Large intestine (tissue), 12 donors: ENCODE data around the gene AATK. TPM values are rescaled to one million over a fixed set of nuclear protein-coding genes. Genes with fewer than 3 reads are reported as not detected.

Experiments
- DNase-seq, 2 donors: peaks; one replicate each; pipeline versions ENCODE4 v3.0.0 to v3.0.0-alpha.2; 2013
- H3K27ac ChIP-seq: one replicate; pipeline ENCODE4 v1.5.1; 2013; ENCODE audit warnings: low read length
- H3K27me3 ChIP-seq: 2 replicates; pipeline ENCODE4 v1.6.1; 2013; ENCODE audit warnings: low read length; ENCODE audit not compliant: control insufficient read depth, insufficient read depth
- H3K36me3 ChIP-seq: 2 replicates; pipeline ENCODE4 v1.6.1; 2013; ENCODE audit warnings: low read length; ENCODE audit not compliant: control insufficient read depth, insufficient read depth
- H3K4me1 ChIP-seq: one replicate; pipeline ENCODE4 v1.6.1; 2013; ENCODE audit warnings: low read length; ENCODE audit not compliant: control insufficient read depth, insufficient read depth
- H3K4me3 ChIP-seq: one replicate; pipeline ENCODE4 v1.5.1; 2013; ENCODE audit warnings: low read length
- H3K9me3 ChIP-seq: one replicate; pipeline ENCODE4 v1.6.1; 2013; ENCODE audit warnings: mild to moderate bottlenecking, low read depth, low read length, moderate library complexity; ENCODE audit not compliant: control insufficient read depth
- WGBS: methylation state at CpG from one replicate; pipeline ENCODE4 v1.1.5; 2013; ENCODE audit warnings: low lambda C conversion rate; ENCODE audit not compliant: insufficient coverage; 5-methylcytosine and 5-hydroxymethylcytosine counted together
- long read RNA-seq, 11 donors: transcript quantifications; one replicate each; lab custom pipeline, GENCODE V29; 2026
- polyA plus RNA-seq: library from polyadenylated mRNA; unstranded; fragments of 120-200 nt; gene quantifications from one replicate; pipeline ENCODE4 v1.2.1, GENCODE V29; 2013

The AATK gene, protein sequence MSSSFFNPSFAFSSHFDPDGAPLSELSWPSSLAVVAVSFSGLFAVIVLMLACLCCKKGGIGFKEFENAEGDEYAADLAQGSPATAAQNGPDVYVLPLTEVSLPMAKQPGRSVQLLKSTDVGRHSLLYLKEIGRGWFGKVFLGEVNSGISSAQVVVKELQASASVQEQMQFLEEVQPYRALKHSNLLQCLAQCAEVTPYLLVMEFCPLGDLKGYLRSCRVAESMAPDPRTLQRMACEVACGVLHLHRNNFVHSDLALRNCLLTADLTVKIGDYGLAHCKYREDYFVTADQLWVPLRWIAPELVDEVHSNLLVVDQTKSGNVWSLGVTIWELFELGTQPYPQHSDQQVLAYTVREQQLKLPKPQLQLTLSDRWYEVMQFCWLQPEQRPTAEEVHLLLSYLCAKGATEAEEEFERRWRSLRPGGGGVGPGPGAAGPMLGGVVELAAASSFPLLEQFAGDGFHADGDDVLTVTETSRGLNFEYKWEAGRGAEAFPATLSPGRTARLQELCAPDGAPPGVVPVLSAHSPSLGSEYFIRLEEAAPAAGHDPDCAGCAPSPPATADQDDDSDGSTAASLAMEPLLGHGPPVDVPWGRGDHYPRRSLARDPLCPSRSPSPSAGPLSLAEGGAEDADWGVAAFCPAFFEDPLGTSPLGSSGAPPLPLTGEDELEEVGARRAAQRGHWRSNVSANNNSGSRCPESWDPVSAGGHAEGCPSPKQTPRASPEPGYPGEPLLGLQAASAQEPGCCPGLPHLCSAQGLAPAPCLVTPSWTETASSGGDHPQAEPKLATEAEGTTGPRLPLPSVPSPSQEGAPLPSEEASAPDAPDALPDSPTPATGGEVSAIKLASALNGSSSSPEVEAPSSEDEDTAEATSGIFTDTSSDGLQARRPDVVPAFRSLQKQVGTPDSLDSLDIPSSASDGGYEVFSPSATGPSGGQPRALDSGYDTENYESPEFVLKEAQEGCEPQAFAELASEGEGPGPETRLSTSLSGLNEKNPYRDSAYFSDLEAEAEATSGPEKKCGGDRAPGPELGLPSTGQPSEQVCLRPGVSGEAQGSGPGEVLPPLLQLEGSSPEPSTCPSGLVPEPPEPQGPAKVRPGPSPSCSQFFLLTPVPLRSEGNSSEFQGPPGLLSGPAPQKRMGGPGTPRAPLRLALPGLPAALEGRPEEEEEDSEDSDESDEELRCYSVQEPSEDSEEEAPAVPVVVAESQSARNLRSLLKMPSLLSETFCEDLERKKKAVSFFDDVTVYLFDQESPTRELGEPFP (N-terminal part only)
- 81.2 TPM for polyA plus RNA-seq
- long read RNA-seq, donor 1 = 0 reads
- long read RNA-seq, donor 2, partial matches to known transcripts = 9 of 9 reads
- long read RNA-seq, donor 2, other reads (novel, unspliced or antisense) = 0 of 9 reads
- long read RNA-seq, donor 3 = 0 reads
- long read RNA-seq, donor 4 = 0 reads
- long read RNA-seq, donor 5, full-length matches to known transcripts = 2 of 2 reads
- long read RNA-seq, donor 5, partial matches to known transcripts = 0 of 2 reads
- long read RNA-seq, donor 5, other reads (novel, unspliced or antisense) = 0 of 2 reads
- long read RNA-seq, donor 6, full-length matches to known transcripts = 1 of 6 reads
- long read RNA-seq, donor 6, partial matches to known transcripts = 5 of 6 reads
- long read RNA-seq, donor 6, other reads (novel, unspliced or antisense) = 0 of 6 reads
- long read RNA-seq, donor 7 = 0 reads
- long read RNA-seq, donor 8, full-length matches to known transcripts = 2 of 2 reads
- long read RNA-seq, donor 8, partial matches to known transcripts = 0 of 2 reads
- long read RNA-seq, donor 8, other reads (novel, unspliced or antisense) = 0 of 2 reads
- long read RNA-seq, donor 9 = 0 reads
- long read RNA-seq, donor 10, partial matches to known transcripts = 8 of 8 reads
- long read RNA-seq, donor 10, other reads (novel, unspliced or antisense) = 0 of 8 reads
- long read RNA-seq, donor 11 = 0 reads

DNA sequence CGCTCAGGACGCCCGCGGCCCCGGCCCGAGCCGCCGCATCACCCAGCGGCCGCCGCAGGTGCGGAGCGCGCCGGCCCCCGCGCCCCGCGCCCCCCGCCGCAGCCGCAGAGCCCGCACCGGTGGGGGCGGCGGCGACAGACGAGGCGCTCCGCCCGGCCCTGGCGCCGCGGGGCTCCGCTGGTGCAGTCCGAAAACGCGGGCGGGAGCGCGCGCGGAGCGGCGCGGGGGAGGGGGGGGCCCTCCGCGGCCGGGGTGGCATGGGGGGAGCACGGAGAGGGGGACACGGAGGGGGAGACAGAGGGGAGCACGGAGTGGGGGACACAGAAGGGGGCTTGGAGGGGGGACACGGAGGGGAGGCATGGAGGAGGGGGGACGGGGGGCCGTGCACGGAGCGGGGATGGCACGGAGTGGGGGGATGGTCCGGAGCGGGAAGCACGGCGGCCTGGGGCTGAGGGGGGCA lies at the start of gene AATK:
Gene AATK (minus strand): TSS at position 189 of the 460 bp plus-strand sequence. CDS start 229 bp downstream, outside the sequence.
- DNase-seq = no peak
- WGBS = no CpG with 5 or more reads among the region's 62 CpGs
- Histone ChIP-seq H3K27ac (peak within 1 kb of the TSS; percentile 92), H3K36me3 (no peaks in the 10 kb centered on the region), H3K4me3 (peak within 1 kb of the TSS; percentile 83), H3K27me3 (peaks cover 2% of the 10 kb centered on the region), H3K4me1 (peaks cover 42% of the 10 kb centered on the region), H3K9me3 (peaks cover 2% of the 10 kb centered on the region)

DNA sequence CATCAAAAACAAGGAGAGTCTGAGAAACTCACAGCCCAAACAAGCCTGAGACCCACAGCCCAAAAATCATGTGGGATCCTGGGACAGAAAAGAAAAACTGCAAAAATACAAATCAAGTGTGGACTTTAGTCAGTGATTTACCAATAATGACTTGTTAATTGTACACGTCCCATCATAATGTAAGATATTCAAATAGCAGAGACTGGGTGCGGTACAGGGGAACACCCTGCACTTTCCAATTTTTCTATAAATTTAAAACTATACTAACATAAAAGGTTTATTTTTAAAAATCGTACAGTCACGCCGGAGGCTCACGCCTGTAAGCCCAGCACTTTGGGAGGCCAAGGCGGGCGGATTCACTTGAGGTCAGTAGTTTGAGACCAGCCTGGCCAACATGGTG lies 48.0 kb upstream of the AATK start:
- WGBS = no CpG with 5 or more reads among the region's 8 CpGs
- no peak overlapping the region for H3K4me3 ChIP-seq
- no peaks in the 10 kb centered on the region for H3K27me3 ChIP-seq
- H3K4me1 ChIP-seq = no peaks in the 10 kb centered on the region
- no peaks in the 10 kb centered on the region for H3K9me3 ChIP-seq
- H3K36me3 ChIP-seq = peaks cover 2% of the 10 kb centered on the region
- DNase-seq = no peak
- H3K27ac ChIP-seq = no peak overlapping the region

DNA sequence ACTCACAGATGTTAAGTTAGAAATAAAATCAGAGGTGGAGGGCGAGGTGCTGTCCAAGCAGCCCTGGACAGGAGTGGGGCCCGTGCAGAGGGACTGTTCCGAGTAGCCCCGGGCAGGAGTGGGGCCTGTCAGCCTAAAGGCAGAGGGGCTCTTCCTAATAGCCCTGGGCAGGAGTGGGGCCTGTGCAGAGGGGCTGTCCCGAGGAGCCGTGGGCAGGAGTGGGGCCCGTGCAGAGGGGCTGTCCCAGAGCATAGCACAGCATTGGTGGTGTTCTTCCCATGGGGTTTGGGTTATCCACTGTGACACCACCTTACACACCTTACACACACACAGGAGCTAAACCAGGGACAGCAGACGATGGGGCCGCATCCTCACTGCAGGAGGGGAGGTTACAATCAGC lies 46.3 kb upstream of the AATK start:
- no peaks in the 10 kb centered on the region for H3K9me3 ChIP-seq
- H3K36me3 ChIP-seq = no peaks in the 10 kb centered on the region
- WGBS = no CpG with 5 or more reads among the region's 9 CpGs
- no peaks in the 10 kb centered on the region for H3K4me1 ChIP-seq
- no peaks in the 10 kb centered on the region for H3K27me3 ChIP-seq
- no peak overlapping the region for H3K4me3 ChIP-seq
- no peak for DNase-seq
- no peak overlapping the region for H3K27ac ChIP-seq

DNA sequence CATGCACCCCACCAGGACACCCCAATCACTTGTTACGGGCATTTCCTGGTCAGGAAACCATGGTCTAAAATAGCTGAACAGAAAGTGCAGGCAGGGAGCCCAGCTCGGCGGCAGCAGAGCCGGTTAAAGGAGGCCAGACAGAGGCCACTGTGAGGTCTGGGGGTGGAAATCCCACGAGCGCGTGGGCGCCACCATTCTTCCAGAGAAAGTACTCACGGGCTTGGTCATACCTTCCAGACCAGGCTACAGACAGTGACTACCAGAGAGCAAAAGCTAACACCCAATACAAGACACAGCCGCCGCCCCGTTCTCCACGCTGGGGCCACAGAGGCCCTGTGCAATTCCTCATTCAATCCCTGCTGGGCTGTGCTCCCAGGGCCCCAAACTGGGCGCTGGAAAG lies 44.8 kb upstream of the AATK start:
- WGBS = 56% methylated on average over 3 of the region's 14 CpGs
- H3K9me3 ChIP-seq = no peaks in the 10 kb centered on the region

DNA sequence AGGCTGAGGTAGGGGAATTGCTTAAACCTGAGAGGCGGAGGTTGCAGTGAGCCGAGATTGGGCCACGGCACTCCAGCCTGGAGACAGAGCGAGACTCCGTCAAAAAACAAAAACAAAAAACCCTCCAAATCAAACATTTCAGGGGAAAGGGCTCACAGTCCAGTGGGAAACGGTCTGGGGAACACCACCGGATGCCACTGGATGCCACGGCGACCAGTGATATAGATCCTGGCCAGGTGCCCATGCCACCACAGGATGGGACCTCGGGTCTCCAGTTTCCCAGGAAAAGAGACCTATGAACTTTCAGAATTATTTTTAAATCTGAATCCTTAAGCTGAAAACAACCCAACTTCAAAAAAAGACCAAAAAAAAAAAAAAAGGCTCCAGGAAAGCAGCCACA lies 44.4 kb upstream of the AATK start:
- Histone ChIP-seq H3K36me3 (peaks cover 5% of the 10 kb centered on the region), H3K4me1 (no peaks in the 10 kb centered on the region), H3K27ac (no peak overlapping the region), H3K27me3 (no peaks in the 10 kb centered on the region), H3K4me3 (no peak overlapping the region), H3K9me3 (no peaks in the 10 kb centered on the region)
- no CpG with 5 or more reads among the region's 10 CpGs for WGBS
- DNase-seq = no peak

More for the DNA sequence above, 44.8 kb upstream of the AATK start:
- no peak overlapping the region for H3K4me3 ChIP-seq
- H3K4me1 ChIP-seq = no peaks in the 10 kb centered on the region
- no peaks in the 10 kb centered on the region for H3K27me3 ChIP-seq
- H3K27ac ChIP-seq = no peak overlapping the region
- H3K36me3 ChIP-seq = peaks cover 5% of the 10 kb centered on the region
- no peak for DNase-seq

DNA sequence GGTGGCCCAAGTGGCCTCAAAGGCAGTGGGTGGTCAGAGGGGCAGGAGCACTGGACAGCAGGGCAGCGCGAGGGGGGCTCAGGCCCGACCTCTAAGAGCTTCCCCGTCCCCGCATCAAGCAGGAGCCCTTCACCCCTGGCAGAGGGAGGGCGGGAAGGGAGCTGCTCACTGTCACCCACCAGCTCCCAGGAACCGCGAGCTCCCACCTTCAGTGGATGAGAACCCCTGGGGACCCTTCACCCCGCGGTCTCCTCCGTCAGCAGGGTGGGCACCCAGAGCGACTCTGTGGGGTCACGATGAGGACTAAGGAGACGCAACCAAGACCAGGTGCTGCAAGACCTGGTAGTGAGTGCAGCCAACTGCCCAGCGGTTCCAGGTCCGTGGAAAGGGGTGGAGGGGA lies 43.1 kb upstream of the AATK start:
- Histone ChIP-seq H3K27me3 (no peaks in the 10 kb centered on the region), H3K36me3 (peaks cover 5% of the 10 kb centered on the region), H3K27ac (no peak overlapping the region), H3K9me3 (no peaks in the 10 kb centered on the region), H3K4me1 (no peaks in the 10 kb centered on the region), H3K4me3 (no peak overlapping the region)
- DNase-seq = no peak
- no CpG with 5 or more reads among the region's 16 CpGs for WGBS

DNA sequence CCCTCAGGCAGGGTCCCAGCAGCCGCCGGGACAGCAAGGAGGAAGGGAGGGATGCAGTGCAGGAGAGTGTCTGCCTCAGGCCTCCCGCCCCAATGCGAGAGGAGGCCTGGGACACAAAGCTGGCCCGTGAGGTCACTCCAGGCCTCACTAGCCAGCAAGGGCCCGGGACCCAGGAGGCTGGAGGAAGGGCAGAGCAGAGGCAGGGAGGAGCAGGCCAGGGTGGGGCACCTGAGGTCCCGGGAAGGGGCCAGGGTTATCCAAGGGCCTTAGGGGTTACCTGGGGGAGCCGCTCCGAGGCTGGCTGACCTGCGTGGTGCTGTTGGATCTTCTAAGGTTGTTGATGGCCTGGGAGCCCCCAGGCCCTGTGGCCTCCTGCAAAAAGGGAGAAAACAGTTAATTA lies 42.6 kb upstream of the AATK start:
- no peaks in the 10 kb centered on the region for H3K27me3 ChIP-seq
- no peak for DNase-seq
- no peak overlapping the region for H3K4me3 ChIP-seq
- no peaks in the 10 kb centered on the region for H3K9me3 ChIP-seq
- no peak overlapping the region for H3K27ac ChIP-seq
- no CpG with 5 or more reads among the region's 10 CpGs for WGBS
- H3K36me3 ChIP-seq = peaks cover 5% of the 10 kb centered on the region
- no peaks in the 10 kb centered on the region for H3K4me1 ChIP-seq

DNA sequence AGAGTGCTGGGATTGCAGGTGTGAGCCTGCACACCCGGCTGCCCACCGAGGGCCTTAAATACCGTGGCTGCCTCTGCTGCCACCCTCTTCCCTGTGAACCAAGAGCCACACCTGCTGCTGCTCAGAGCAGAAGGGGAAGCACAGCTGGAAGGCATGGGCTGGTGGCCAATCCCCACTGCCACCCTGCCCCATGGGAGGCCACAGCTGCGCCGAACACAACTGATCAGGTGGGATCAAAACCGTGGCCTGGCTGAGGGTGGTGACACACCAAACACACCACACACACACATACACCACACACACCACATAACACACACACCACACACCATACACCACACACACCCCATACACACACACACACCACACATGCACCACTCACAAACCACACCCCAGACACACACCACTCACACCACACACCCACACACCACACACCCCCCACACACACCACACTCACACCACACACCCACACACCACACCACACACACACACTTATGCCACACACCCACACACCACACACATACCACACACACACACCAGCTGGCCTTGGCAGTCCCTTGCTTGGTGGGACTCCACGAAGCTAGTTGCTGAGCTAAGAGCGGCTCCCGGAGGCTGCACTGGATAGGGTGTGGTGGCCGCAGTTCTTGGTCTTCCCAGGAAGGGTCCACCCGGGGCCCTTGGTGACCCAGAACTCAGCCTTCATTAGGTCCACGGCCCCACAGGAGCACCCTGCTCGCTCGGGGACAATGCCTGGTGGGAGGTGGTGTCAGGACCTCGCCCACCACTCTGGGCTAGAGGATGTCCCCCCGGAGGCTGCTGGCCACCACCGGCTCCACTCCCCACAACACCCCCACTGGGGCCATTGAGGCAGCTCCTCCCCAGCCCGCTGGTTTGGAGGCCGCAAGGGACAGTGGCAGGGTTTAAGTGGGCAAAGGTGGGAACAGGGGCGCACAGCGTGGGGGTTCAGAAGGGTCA lies 41.9 kb upstream of the AATK start:
- Histone ChIP-seq H3K4me3 (no peak overlapping the region), H3K27me3 (no peaks in the 10 kb centered on the region), H3K36me3 (peaks cover 5% of the 10 kb centered on the region), H3K27ac (no peak overlapping the region), H3K4me1 (no peaks in the 10 kb centered on the region), H3K9me3 (no peaks in the 10 kb centered on the region)
- no peak for DNase-seq
- WGBS = no CpG with 5 or more reads among the region's 21 CpGs
